ENCODE results near the gene IFITM10. TPM values are rescaled to one million over a fixed set of nuclear protein-coding genes. Genes with fewer than 3 reads are reported as not detected.

IFITM10 gene
- total RNA-seq, 1 experiment from 2014 or later = 18.0 TPM

DNA sequence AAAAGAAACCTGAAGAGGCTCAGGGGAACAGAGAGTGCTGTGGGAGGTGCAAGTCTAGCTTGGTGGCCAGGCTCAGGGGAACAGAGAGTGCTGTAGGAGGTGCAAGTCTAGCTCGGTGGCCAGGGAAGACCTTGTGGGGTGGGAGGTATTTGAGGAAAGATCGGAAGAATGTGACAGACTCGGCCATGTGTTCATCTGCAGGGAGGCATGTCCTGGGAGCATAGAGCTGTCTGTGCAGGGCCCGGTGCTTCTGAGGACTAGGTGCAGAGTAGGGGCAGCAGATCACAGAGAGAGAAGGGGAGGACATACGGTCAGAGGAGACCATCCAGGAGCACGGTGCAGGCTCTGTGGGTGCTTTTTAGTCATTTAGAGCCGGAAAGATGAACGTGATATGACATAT lies 10.8 kb downstream of the IFITM10 start:
- CTCF ChIA-PET = no interaction called here
- Histone ChIP-seq H3K27me3 (ENCODE audit: control insufficient read depth, insufficient read depth, low read length) (no peaks in the 10 kb centered on the region; the same call in 1 of the 2 replicates), H3K4me3 (ENCODE audit: low read depth in 2 of 2, low read length in 2 of 2) (no peak overlapping the region), H3K9me3 (ENCODE audit: control insufficient read depth, insufficient read depth, low read depth, low read length) (peaks cover 13% of the 10 kb centered on the region; the same call in 1 of the 2 replicates), H3K27ac (ENCODE audit: low read length) (no peak overlapping the region), H3K36me3 (ENCODE audit: control insufficient read depth, insufficient read depth, low read length) (no peaks in the 10 kb centered on the region), H3K4me1 (ENCODE audit: control insufficient read depth, insufficient read depth, low read length) (no peaks in the 10 kb centered on the region)
- TF ChIP-seq CTCF (IDR thresholded peaks at IDR 0.05) (no peak), REST (IDR thresholded peaks at IDR 0.05; ENCODE audit: insufficient read depth in 1 of 2, low read depth in 2 of 2, low read length in 1 of 2) (no peak), TCF7L2 (IDR thresholded peaks at IDR 0.05; ENCODE audit: low read depth, low read length) (no peak), SIN3A (IDR thresholded peaks at IDR 0.05; ENCODE audit: borderline replicate concordance, insufficient read depth, low read depth, low read length) (no peak), POLR2AphosphoS5 (IDR thresholded peaks at IDR 0.05; ENCODE audit: low read depth, low read length) (no peak)
- BruUV-seq (replicated peaks) = no TSS peak
- ATAC-seq = peak; percentile 15; the same call in 1 of the 2 replicates
- POLR2A ChIA-PET = no interaction called here
- intact Hi-C loops (cut with micrococcal nuclease; ENCODE audit: unreplicated experiment) = no loop called here
- in situ Hi-C loops (cut with HindIII; ENCODE audit: low pct_unique_long_range_greater_than_20kb, low sequenced_read_pairs) = no loop called here
- DNase-seq (ENCODE audit: low read depth, low spot score) = no peak

DNA sequence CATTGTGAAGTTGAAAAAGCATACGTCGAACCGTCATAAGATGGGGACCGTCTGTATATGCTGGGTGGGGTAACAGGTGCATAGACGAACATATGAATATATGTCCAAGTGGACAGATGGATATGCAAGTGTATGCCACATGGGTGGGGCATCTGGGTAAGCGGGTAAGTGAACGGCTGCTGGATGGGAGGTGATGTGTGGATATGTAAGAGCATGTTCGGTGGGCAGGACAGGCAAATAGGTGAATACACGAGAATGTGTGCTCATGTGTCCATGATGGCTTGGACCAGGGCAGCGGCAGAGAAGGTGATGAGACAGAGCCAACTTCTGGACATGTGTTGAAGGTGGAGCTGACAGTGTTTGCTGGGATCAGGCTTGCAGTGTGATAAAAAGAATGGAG lies 12.0 kb downstream of the IFITM10 start:
- Histone ChIP-seq H3K9me3 (ENCODE audit: control insufficient read depth, insufficient read depth, low read depth, low read length) (peaks cover 13% of the 10 kb centered on the region; the same call in 1 of the 2 replicates), H3K4me1 (ENCODE audit: control insufficient read depth, insufficient read depth, low read length) (no peaks in the 10 kb centered on the region), H3K27ac (ENCODE audit: low read length) (no peak overlapping the region), H3K36me3 (ENCODE audit: control insufficient read depth, insufficient read depth, low read length) (no peaks in the 10 kb centered on the region), H3K27me3 (ENCODE audit: control insufficient read depth, insufficient read depth, low read length) (no peaks in the 10 kb centered on the region; the same call in 1 of the 2 replicates), H3K4me3 (ENCODE audit: low read depth in 2 of 2, low read length in 2 of 2) (no peak overlapping the region)
- ATAC-seq (no peak), DNase-seq (ENCODE audit: low read depth, low spot score) (no peak)
- POLR2A ChIA-PET = interaction anchor here (0.7 kb wide), 1 partner anchor 27 kb away, joined by 20 read pairs; no protein-coding TSS in a partner anchor
- CTCF ChIA-PET = no interaction called here
- intact Hi-C loops (cut with micrococcal nuclease; ENCODE audit: unreplicated experiment) = no loop called here
- no TSS peak for BruUV-seq (replicated peaks)
- TF ChIP-seq CTCF (IDR thresholded peaks at IDR 0.05) (no peak), POLR2AphosphoS5 (IDR thresholded peaks at IDR 0.05; ENCODE audit: low read depth, low read length) (peak; percentile 54; the same call in 1 of the 2 replicates), SIN3A (IDR thresholded peaks at IDR 0.05; ENCODE audit: borderline replicate concordance, insufficient read depth, low read depth, low read length) (no peak)
- in situ Hi-C loops (cut with HindIII; ENCODE audit: low pct_unique_long_range_greater_than_20kb, low sequenced_read_pairs) = no loop called here

All from Panc1 (cell line).